ENCODE data around the gene TECR.

DNA sequence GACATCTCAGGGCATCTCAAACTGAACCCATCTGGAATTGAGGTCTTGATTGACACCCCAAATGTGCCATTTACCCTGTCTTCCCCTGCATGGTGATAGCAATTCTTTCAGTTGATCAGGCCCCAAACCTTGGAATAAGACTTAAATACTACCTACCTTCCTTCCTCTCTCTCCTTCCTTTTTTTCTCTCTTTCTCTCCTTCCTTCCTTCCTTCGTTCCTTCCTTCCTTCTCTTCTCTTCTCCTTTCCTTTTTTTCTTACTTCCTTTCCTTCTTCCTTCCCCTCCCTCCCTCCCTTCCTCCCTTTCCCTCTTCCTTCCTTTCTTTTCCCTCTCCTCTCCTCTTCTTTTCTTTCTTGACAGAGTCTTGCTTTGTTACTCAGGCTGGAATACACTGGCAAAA, 26.1 kb upstream of the TECR start:
- TF ChIP-seq, protein P1, sequence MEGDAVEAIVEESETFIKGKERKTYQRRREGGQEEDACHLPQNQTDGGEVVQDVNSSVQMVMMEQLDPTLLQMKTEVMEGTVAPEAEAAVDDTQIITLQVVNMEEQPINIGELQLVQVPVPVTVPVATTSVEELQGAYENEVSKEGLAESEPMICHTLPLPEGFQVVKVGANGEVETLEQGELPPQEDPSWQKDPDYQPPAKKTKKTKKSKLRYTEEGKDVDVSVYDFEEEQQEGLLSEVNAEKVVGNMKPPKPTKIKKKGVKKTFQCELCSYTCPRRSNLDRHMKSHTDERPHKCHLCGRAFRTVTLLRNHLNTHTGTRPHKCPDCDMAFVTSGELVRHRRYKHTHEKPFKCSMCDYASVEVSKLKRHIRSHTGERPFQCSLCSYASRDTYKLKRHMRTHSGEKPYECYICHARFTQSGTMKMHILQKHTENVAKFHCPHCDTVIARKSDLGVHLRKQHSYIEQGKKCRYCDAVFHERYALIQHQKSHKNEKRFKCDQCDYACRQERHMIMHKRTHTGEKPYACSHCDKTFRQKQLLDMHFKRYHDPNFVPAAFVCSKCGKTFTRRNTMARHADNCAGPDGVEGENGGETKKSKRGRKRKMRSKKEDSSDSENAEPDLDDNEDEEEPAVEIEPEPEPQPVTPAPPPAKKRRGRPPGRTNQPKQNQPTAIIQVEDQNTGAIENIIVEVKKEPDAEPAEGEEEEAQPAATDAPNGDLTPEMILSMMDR (conservative IDR thresholded peaks at IDR 0.05): no peak
- TF ChIP-seq ZFX (IDR thresholded peaks at IDR 0.05): no peak
